ENCODE results near the gene BST1. TPM values are rescaled to one million over a fixed set of nuclear protein-coding genes. Genes with fewer than 3 reads are reported as not detected.

The BST1 gene
- total RNA-seq, 2 experiments from 2014 or later, result 0.47 to 0.66 TPM

DNA sequence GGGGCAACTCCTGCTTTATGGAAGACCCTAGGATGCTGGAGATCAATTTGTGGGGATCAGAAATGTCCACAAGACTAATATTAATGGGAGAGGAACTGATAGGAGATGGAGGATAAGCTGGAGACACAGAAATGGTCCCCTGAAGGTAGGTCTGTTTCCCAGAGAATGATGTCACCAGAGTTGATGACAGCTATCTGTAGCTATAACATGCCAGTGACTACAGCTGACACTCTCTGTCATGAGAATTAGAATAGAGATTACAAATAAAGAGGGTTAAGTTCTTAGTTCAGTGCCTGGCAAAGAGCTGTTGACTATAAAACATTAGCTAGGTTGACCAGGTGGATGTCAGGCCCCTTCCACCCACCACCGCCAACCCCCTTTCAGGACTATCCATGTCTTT, 9.3 kb downstream of the BST1 start:
- intact Hi-C loops (cut with DNase I, micrococcal nuclease), result no loop called here
- CTCF ChIA-PET, result interaction anchor here (0.8 to 1.9 kb wide), 3 partner anchors 19 to 93 kb away, joined by 4 to 5 read pairs (median 4); no protein-coding TSS in a partner anchor
- Mint-ChIP-seq H3K27me3 (no peaks in the 10 kb centered on the region), H3K9me3 (ENCODE audit: low read depth) (no peaks in the 10 kb centered on the region), H3K4me1 (no peaks in the 10 kb centered on the region), H3K36me3 (ENCODE audit: low read depth) (no peaks in the 10 kb centered on the region), H3K27ac (no peak overlapping the region), H3K4me3 (no peak overlapping the region)
- POLR2A ChIA-PET, result no interaction called here
- no peak for DNase-seq
- ATAC-seq, result peak; percentile 53

DNA sequence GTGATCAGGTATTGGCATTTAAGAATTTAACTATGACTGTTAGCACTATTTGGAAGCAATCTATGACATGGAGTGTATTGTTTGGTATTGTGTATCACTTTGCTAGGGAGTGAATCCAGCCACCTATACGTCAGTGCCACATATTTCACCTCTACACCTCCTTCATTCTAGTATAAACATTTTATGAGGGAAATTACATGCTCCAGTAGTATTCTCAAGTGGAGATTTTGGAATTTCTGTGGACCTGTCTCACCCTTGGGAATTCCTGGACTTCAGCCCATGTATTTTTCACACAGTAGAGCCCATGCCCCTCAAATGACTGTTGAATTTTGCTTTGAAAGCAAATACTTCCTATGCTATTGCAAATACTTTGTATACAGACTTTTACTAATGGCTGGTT, 11.3 kb downstream of the BST1 start:
- H3K4me3 Mint-ChIP-seq, result no peak overlapping the region
- DNase-seq (no peak), ATAC-seq (no peak)
- H3K27me3 Mint-ChIP-seq, result no peaks in the 10 kb centered on the region
- POLR2A ChIA-PET, result no interaction called here
- intact Hi-C loops (cut with DNase I, micrococcal nuclease), result no loop called here
- H3K36me3 Mint-ChIP-seq (ENCODE audit: low read depth), result no peaks in the 10 kb centered on the region
- CTCF ChIA-PET, result no interaction called here
- no peak overlapping the region for H3K27ac Mint-ChIP-seq
- H3K9me3 Mint-ChIP-seq (ENCODE audit: low read depth), result no peaks in the 10 kb centered on the region
- H3K4me1 Mint-ChIP-seq, result no peaks in the 10 kb centered on the region

DNA sequence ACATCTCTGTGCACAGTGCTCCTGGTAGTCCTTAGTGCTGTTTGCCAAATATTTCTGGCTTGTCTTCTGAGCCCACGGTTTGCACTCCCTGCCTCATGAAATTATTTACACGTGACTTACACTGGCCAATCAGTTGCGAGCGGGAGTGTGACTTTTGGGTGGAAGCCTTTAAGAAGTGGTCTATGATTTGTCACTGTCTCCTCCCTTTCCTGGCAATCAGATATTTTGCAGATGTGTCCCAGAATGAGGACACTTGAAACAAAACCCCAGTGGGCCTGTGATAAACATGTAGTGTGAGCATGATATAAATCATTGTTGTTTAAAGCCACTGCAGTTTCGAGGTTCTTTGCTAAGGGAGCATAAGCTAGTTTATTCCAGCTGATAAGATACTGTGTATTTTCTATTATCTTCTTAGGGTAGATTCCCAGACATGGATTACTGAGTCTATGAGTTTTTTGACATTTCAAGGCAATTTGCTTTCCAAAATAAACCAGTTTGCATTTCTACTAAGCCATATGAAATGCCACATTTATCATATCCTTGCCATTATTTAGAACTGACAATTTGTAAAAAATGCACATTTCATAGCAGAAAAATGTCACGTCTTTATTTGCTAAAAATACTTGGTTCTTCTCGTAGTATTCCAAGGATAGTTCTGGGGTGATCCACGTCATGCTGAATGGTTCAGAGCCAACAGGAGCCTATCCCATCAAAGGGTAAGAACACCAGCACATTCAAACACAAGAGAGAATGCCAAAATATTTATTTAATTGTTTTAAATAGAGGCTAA, 12.0 kb downstream of the BST1 start:
- no peak for DNase-seq
- Mint-ChIP-seq H3K4me3 (no peak overlapping the region), H3K4me1 (no peaks in the 10 kb centered on the region), H3K27ac (no peak overlapping the region), H3K36me3 (ENCODE audit: low read depth) (no peaks in the 10 kb centered on the region), H3K27me3 (no peaks in the 10 kb centered on the region), H3K9me3 (ENCODE audit: low read depth) (no peaks in the 10 kb centered on the region)
- intact Hi-C loops (cut with DNase I, micrococcal nuclease), result no loop called here
- POLR2A ChIA-PET, result no interaction called here
- ATAC-seq, result no peak
- CTCF ChIA-PET, result no interaction called here

DNA sequence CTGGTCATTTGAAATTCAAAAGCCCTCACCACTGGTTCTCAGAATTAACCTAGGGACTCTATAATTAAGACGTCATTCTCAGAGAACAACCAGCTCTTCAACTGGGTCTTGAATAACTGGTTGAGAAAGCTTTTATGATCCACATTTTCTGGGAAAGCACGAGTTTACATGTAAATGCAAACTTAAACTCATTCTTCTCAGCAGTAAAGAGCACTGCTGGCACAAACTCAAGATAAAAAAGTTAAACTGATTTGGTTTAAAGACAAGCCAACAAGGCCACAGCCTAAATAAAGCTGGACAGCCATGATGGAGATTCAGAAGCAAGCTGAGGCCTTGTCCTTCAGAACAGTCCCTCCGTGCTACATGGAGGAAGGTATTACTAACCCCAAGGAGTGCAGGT, 13.2 kb downstream of the BST1 start:
- no peak for ATAC-seq
- Mint-ChIP-seq H3K36me3 (ENCODE audit: low read depth) (no peaks in the 10 kb centered on the region), H3K9me3 (ENCODE audit: low read depth) (no peaks in the 10 kb centered on the region), H3K4me1 (no peaks in the 10 kb centered on the region), H3K4me3 (no peak overlapping the region), H3K27ac (no peak overlapping the region), H3K27me3 (no peaks in the 10 kb centered on the region)
- ChIA-PET POLR2A (no interaction called here), CTCF (interaction anchor here (0.8 to 1.3 kb wide), 3 partner anchors 41 to 319 kb away, joined by 3 to 5 read pairs (median 4); no protein-coding TSS in a partner anchor)
- intact Hi-C loops (cut with DNase I, micrococcal nuclease), result no loop called here
- no peak for DNase-seq

DNA sequence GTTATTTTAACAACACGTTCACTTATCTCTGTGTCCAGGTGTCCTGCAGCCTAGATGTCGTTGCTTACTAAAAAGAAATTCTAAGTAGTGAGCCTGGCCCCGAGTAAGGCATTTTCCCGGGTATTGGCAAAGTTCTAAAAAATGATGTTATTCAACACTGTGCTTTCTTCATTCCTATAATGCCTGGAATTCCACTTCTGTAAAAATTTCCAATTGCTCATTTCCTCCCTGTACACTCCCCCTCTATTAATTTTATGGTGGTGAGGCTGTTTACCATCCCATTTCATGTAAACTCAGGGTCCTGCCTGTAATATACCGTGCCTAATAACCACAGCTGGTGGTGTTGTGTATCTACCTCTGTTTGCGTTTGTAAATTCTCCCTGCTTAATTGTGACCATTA, 14.2 kb downstream of the BST1 start:
- H3K9me3 Mint-ChIP-seq (ENCODE audit: low read depth), result no peaks in the 10 kb centered on the region
- ATAC-seq (no peak), DNase-seq (no peak)
- intact Hi-C loops (cut with DNase I, micrococcal nuclease), result no loop called here
- H3K27ac Mint-ChIP-seq, result no peak overlapping the region
- no peaks in the 10 kb centered on the region for H3K4me1 Mint-ChIP-seq
- ChIA-PET POLR2A (no interaction called here), CTCF (interaction anchor here (0.8 to 1.1 kb wide), 2 partner anchors 88 to 320 kb away, joined by 3 to 4 read pairs; no protein-coding TSS in a partner anchor)
- H3K4me3 Mint-ChIP-seq, result no peak overlapping the region
- no peaks in the 10 kb centered on the region for H3K36me3 Mint-ChIP-seq (ENCODE audit: low read depth)
- H3K27me3 Mint-ChIP-seq, result no peaks in the 10 kb centered on the region

DNA sequence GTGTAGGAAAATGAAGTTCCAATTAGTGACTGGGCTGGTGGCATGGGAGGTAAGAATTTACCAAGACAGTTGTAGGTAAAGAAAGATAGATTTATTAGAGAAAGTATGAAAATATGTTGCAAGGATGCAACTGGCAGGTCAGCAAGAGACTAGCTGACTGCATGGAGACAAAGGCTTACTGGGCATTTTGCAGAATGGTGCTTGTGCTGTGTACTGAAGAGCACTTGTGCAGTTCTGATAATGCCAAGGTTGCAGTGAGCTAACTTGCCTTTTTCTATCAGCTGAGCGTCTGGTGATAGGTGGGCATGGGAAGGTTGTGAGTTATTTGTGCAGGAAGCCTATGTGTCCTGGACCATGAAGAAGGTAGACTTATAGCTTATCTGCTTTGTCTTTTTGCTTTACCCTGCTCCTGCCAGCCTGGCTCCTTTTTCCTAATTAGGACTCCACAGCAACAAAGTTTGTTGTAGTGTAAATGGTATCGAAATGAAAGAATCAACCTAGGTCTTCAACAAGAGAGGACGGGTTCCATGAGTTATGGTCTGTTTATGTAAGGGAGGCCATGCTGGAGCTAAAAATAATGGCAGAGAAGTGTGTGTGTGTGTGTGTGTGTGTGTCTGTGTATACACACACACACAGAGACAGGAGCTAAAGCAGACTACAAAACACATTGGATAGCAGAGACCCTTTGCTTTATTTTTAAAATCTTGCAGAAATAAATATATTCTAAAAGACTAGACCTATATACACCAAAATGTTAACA, 15.0 kb downstream of the BST1 start:
- Mint-ChIP-seq H3K27me3 (no peaks in the 10 kb centered on the region), H3K4me1 (no peaks in the 10 kb centered on the region), H3K27ac (no peak overlapping the region), H3K9me3 (ENCODE audit: low read depth) (no peaks in the 10 kb centered on the region), H3K36me3 (ENCODE audit: low read depth) (no peaks in the 10 kb centered on the region), H3K4me3 (no peak overlapping the region)
- ATAC-seq, result no peak
- POLR2A ChIA-PET, result no interaction called here
- intact Hi-C loops (cut with DNase I, micrococcal nuclease), result no loop called here
- no peak for DNase-seq
- CTCF ChIA-PET, result interaction anchor here (1.1 to 1.3 kb wide), 3 partner anchors 10 to 88 kb away, joined by 3 to 4 read pairs (median 4); no protein-coding TSS in a partner anchor

DNA sequence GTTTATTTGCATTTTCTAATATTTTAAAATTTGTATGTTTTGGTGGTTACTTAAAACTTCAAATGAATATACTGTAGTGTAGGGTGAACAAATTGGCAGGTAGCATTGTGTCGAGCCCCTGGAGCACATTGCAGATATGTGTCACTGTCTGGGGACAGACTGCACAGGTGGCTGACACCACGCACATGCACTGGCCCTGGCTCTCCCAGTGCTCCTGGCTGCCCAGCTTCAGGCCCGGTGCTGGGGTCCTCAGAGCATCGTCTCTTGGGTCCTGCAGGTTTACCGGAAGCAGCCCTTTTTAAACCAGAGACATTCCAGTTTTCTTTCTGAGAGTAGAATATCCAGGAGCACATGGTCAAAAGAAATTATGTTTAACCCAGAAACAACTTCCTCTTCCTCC, 15.6 kb downstream of the BST1 start:
- no peak overlapping the region for H3K4me3 Mint-ChIP-seq
- no peaks in the 10 kb centered on the region for H3K9me3 Mint-ChIP-seq (ENCODE audit: low read depth)
- POLR2A ChIA-PET, result no interaction called here
- DNase-seq (no peak), ATAC-seq (no peak)
- H3K4me1 Mint-ChIP-seq, result no peaks in the 10 kb centered on the region
- CTCF ChIA-PET, result interaction anchor here (1.1 to 1.3 kb wide), 3 partner anchors 11 to 87 kb away, joined by 3 to 4 read pairs (median 4); no protein-coding TSS in a partner anchor
- intact Hi-C loops (cut with DNase I, micrococcal nuclease), result no loop called here
- H3K27me3 Mint-ChIP-seq, result no peaks in the 10 kb centered on the region
- no peaks in the 10 kb centered on the region for H3K36me3 Mint-ChIP-seq (ENCODE audit: low read depth)
- no peak overlapping the region for H3K27ac Mint-ChIP-seq

DNA sequence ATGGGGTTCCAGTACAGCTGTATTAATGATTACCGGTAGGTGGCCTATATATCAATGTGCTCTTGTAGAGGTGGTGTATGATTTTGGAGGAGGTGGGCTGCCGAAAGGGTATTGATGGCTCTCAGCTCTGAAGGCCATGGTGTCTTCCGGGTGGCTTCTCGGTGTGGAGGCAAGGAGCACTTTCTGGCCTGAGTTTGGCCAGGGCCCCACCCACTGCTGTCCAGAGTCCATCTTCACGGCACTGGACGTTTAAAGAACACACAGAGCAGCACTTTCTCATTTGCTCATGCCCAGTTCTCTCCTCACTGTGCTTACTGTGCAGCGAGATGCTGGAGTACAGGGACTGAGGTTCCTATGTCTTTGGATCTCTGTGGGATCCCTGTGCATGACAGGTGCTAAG, 16.1 kb downstream of the BST1 start:
- Mint-ChIP-seq H3K27ac (no peak overlapping the region), H3K27me3 (no peaks in the 10 kb centered on the region), H3K4me3 (no peak overlapping the region), H3K4me1 (no peaks in the 10 kb centered on the region), H3K36me3 (ENCODE audit: low read depth) (no peaks in the 10 kb centered on the region), H3K9me3 (ENCODE audit: low read depth) (no peaks in the 10 kb centered on the region)
- ChIA-PET POLR2A (no interaction called here), CTCF (interaction anchor here (1.3 to 1.4 kb wide), 2 partner anchors 10 to 28 kb away, joined by 3 to 4 read pairs; no protein-coding TSS in a partner anchor)
- intact Hi-C loops (cut with DNase I, micrococcal nuclease), result no loop called here
- ATAC-seq, result no peak
- DNase-seq, result no peak

DNA sequence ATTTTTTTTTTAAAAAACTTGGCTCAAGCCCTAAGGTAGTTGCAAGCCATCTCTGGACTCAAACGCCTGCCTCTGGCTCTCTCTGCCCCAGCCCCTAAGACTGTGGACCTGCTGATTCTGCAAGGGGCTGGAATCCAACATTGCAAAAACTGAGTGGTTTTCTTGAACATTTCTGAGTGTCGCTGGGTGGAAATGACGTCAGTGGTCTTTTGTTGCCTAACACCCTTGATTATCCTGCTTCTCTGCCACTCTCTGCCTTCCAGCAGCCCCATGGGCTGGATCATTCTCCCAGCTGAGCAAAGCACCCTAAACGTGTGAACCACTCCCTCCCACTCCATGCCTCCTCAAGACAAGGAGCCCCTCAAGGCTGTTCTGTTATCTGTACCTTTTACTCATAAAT, 16.6 kb downstream of the BST1 start:
- no peak for ATAC-seq
- H3K9me3 Mint-ChIP-seq (ENCODE audit: low read depth), result no peaks in the 10 kb centered on the region

DNA sequence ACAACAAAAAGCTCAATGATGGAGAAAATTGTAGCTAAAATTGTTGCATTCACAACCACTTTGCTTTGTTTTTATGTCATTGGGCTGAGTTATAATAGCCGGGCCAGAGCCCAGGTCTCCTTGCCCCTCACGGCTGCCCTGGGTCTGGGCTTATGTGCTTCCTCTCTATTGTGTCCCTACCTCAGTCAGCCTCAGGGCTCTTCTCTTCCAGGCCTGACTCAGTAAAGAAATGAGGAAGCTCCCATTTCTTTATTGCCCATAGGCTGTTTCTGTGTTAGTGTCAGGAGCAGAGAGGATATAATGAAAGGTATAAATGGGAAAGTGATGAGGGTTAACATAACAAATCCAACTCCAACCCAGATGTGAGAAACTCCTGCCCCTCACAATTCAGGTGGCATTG, 18.0 kb downstream of the BST1 start:
- no peak for ATAC-seq
- no peaks in the 10 kb centered on the region for H3K9me3 Mint-ChIP-seq (ENCODE audit: low read depth)
- CTCF ChIA-PET, result interaction anchor here (0.6 to 1.5 kb wide), 4 partner anchors 9 to 235 kb away, joined by 3 to 5 read pairs (median 4); no protein-coding TSS in a partner anchor

More for the DNA sequence above, 16.6 kb downstream of the BST1 start:
- ChIA-PET POLR2A (no interaction called here), CTCF (interaction anchor here (0.9 to 1.5 kb wide), 3 partner anchors 10 to 70 kb away, joined by 3 to 5 read pairs (median 3); no protein-coding TSS in a partner anchor)
- intact Hi-C loops (cut with DNase I, micrococcal nuclease), result no loop called here
- Mint-ChIP-seq H3K27me3 (no peaks in the 10 kb centered on the region), H3K4me3 (no peak overlapping the region), H3K4me1 (no peaks in the 10 kb centered on the region), H3K27ac (no peak overlapping the region), H3K36me3 (ENCODE audit: low read depth) (no peaks in the 10 kb centered on the region)
- DNase-seq, result no peak

DNA sequence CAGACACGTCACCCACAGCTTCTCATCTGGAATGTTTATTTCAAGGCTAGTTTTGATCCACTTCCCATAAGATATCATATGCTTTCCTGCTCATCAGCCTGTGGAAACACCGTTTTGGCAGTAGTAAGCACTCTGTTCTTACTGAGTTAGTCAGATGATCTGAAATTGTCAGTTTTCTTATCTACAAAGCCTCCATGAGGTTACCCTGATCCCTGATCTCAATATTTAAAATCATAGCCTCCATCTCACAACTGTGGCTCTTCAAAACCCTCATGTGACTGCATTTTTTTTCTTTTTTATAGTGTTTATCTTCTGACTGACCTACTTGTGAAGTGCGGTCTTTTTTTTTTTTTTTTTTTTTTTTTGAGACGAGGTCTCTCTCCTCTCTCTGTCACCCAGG, 22.7 kb downstream of the BST1 start:
- no peak for ATAC-seq
- H3K27ac Mint-ChIP-seq, result no peak overlapping the region
- H3K36me3 Mint-ChIP-seq (ENCODE audit: low read depth), result no peaks in the 10 kb centered on the region
- no peaks in the 10 kb centered on the region for H3K9me3 Mint-ChIP-seq (ENCODE audit: low read depth)
- H3K4me1 Mint-ChIP-seq, result no peaks in the 10 kb centered on the region
- CTCF ChIA-PET, result interaction anchor here (0.8 kb wide), 1 partner anchor 60 kb away, joined by 5 read pairs; no protein-coding TSS in a partner anchor
- no peak overlapping the region for H3K4me3 Mint-ChIP-seq
- no peaks in the 10 kb centered on the region for H3K27me3 Mint-ChIP-seq
- no peak for DNase-seq
- POLR2A ChIA-PET, result no interaction called here
- intact Hi-C loops (cut with DNase I, micrococcal nuclease), result loop anchor here in 1 of 2 experiments (5.0 kb wide), 1 partner anchor 248 kb away; no protein-coding TSS in a partner anchor

More for the DNA sequence above, 18.0 kb downstream of the BST1 start:
- Mint-ChIP-seq H3K27ac (no peak overlapping the region), H3K27me3 (no peaks in the 10 kb centered on the region), H3K36me3 (ENCODE audit: low read depth) (no peaks in the 10 kb centered on the region), H3K4me1 (no peaks in the 10 kb centered on the region), H3K4me3 (no peak overlapping the region)
- intact Hi-C loops (cut with DNase I, micrococcal nuclease), result no loop called here
- POLR2A ChIA-PET, result no interaction called here
- no peak for DNase-seq

Data from activated CD4-positive, alpha-beta T cell treated with anti-CD3 and anti-CD28 coated beads for 36 hours (primary cell).